ENCODE measurements around the gene NR5A1.

The NR5A1 gene

DNA sequence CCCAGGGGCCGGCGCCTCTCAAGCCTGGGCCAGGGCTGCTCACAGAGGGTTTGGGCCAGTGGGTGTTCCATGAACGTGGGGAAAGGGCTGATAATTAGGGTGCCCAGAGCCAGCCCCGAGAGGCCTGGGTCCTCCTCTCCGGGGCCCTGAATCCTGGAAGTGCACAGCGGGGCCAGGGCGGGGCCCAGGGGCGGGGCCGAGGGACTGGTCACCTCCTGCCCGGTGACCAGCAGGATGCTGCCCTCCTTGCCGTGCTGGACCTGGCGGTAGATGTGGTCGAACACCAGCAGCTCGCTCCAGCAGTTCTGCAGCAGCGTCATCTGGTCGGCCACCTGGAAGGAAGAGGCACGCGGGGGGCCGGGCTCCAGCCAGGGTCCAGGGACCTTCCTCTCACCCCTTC, 14.4 kb downstream of the NR5A1 start:
- TF ChIP-seq BACH2 (CRISPR knock-in tag; IDR thresholded peaks at IDR 0.05; ENCODE audit: borderline replicate concordance) (no peak), TOX (CRISPR knock-in tag; IDR thresholded peaks at IDR 0.05; ENCODE audit: borderline replicate concordance) (no peak), PATZ1 (CRISPR knock-in tag; IDR thresholded peaks at IDR 0.05; ENCODE audit: borderline replicate concordance) (no peak), ZFP30 (CRISPR knock-in tag; IDR thresholded peaks at IDR 0.05) (no peak), PPARA (CRISPR knock-in tag; IDR thresholded peaks at IDR 0.05; ENCODE audit: borderline replicate concordance) (no peak), ARNTL (CRISPR knock-in tag; IDR thresholded peaks at IDR 0.05; ENCODE audit: borderline replicate concordance, low read depth) (no peak), TSHZ2 (CRISPR knock-in tag; IDR thresholded peaks at IDR 0.05) (no peak), ISL1 (CRISPR knock-in tag; IDR thresholded peaks at IDR 0.05) (no peak), ZNF8 (CRISPR knock-in tag; IDR thresholded peaks at IDR 0.05) (no peak), POU6F1 (CRISPR knock-in tag; IDR thresholded peaks at IDR 0.05; ENCODE audit: borderline replicate concordance, low read depth) (no peak), SNAI2 (CRISPR knock-in tag; IDR thresholded peaks at IDR 0.05) (no peak)
- ATAC-seq: no peak

DNA sequence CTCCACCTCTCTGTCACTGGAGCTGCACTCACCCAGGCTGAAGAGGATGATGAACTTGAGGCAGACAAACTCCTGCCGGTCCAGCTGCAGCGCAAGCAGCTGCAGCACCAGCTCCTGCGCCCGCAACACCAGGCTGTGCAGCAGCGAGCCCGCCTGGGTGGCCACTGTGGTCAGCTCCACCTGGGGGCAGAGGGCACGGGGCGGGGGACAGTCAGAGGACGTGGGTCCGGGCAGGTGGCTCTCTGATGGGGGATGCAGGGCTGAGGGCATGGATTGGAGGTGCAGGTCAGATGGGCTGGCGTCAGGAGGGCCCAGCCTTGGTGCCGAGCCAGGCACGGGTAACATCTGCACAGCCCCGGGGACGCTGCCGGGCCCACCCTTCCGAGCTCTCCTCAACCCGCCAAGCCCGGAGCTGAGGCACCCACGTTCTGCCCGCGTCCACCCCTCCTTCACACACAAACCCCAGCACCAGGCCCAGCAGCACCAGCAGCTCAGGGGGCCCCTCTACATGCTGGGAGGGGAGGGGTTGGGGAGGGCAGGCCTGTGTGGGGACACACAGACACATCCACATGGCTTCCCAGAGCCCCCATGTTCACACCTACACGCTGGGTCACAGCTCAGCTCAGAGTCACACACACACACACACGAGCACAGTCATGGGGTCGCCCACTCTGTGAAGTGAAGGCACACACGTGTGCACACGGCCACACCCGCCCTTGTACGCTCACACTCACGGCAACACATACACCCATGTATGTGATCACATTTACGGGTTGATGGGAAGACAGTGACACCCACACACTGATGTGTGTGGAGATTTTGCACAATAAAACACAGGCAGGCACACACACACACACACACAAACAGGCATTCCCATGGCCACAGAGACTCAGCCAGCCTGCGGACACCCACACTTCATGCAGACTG, 15.9 kb downstream of the NR5A1 start:
- no peak for ATAC-seq
- no peak for TF ChIP-seq ISL1 (CRISPR knock-in tag; IDR thresholded peaks at IDR 0.05)
- no peak for TF ChIP-seq ARNTL (CRISPR knock-in tag; IDR thresholded peaks at IDR 0.05; ENCODE audit: borderline replicate concordance, low read depth)
- TF ChIP-seq CSDC2 (CRISPR knock-in tag; IDR thresholded peaks at IDR 0.05): no peak
- no peak for TF ChIP-seq OSR1 (CRISPR knock-in tag; IDR thresholded peaks at IDR 0.05)
- no peak for TF ChIP-seq ZNF70 (CRISPR knock-in tag; IDR thresholded peaks at IDR 0.05)
- no peak for TF ChIP-seq BACH2 (CRISPR knock-in tag; IDR thresholded peaks at IDR 0.05; ENCODE audit: borderline replicate concordance)
- no peak for TF ChIP-seq TCF4 (CRISPR knock-in tag; IDR thresholded peaks at IDR 0.05; ENCODE audit: borderline replicate concordance)
- TF ChIP-seq PPARA (CRISPR knock-in tag; IDR thresholded peaks at IDR 0.05; ENCODE audit: borderline replicate concordance): no peak
- no peak for TF ChIP-seq GLIS3 (CRISPR knock-in tag; IDR thresholded peaks at IDR 0.05)
- no peak for TF ChIP-seq ZFP3 (CRISPR knock-in tag; IDR thresholded peaks at IDR 0.05)
- no peak for TF ChIP-seq RARB (CRISPR knock-in tag; IDR thresholded peaks at IDR 0.05)

DNA sequence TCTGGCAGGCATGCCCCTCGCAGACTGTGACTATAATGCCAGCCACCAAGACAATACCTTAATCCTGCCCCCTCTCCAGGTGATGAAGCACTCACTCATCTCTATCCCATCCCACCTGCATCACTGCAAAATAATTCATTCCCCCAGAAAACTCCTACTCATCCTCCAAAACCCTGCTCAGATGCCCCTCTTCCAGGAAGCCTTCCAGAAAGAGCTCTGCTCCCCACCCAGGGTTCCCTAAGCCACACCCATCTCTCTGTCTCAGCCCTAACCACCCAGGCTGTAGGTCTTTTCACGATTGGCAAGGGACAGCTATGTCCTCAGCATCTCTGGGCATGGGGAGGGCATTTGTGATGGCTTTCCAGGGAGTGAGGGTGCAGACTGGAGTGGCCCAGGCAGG, 17.2 kb downstream of the NR5A1 start:
- TF ChIP-seq BACH2 (CRISPR knock-in tag; IDR thresholded peaks at IDR 0.05; ENCODE audit: borderline replicate concordance) (no peak), ZFP3 (CRISPR knock-in tag; IDR thresholded peaks at IDR 0.05) (peak; percentile 99)
- no peak for ATAC-seq

GRCh38 chr9:124489222-124489621, 18.0 kb downstream of the NR5A1 start:
- no peak for ATAC-seq
- TF ChIP-seq, protein P1, sequence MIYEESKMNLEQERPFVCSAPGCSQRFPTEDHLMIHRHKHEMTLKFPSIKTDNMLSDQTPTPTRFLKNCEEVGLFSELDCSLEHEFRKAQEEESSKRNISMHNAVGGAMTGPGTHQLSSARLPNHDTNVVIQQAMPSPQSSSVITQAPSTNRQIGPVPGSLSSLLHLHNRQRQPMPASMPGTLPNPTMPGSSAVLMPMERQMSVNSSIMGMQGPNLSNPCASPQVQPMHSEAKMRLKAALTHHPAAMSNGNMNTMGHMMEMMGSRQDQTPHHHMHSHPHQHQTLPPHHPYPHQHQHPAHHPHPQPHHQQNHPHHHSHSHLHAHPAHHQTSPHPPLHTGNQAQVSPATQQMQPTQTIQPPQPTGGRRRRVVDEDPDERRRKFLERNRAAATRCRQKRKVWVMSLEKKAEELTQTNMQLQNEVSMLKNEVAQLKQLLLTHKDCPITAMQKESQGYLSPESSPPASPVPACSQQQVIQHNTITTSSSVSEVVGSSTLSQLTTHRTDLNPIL (CRISPR knock-in tag; IDR thresholded peaks at IDR 0.05; ENCODE audit: low read depth): no peak
